Neural progenitor cell (in vitro differentiated cells): ENCODE measurements around the gene EGFR. TPM values are rescaled to one million over a fixed set of nuclear protein-coding genes. Genes with fewer than 3 reads are reported as not detected.

Source experiments
- DNase-seq: peaks from one replicate; pipeline ENCODE4 v3.0.0-alpha.2; 2016; ENCODE audit warnings: low spot score
- H2AFZ ChIP-seq: fragments of 200-600 bp; sonication (generic); replicated peaks from 2 replicates; pipeline ENCODE4 v1.6.1; 2016; ENCODE audit warnings: antibody characterized with exemption
- H3F3A ChIP-seq: fragments of 200-600 bp; sonication (generic); 2 replicates; pipeline ENCODE4 v1.6.1; 2016; ENCODE audit warnings: antibody characterized with exemption, low read depth
- H3K27ac ChIP-seq: fragments of 200-600 bp; sonication (generic); 2 replicates; pipeline ENCODE4 v1.5.1; 2016; ENCODE audit warnings: mild to moderate bottlenecking
- H3K27me3 ChIP-seq: fragments of 200-600 bp; sonication (generic); 2 replicates; pipeline ENCODE4 v1.6.1; 2016; ENCODE audit warnings: mild to moderate bottlenecking, moderate library complexity
- H3K36me3 ChIP-seq: fragments of 200-600 bp; sonication (generic); 2 replicates; pipeline ENCODE4 v1.5.1; 2016
- H3K4me1 ChIP-seq: fragments of 200-600 bp; sonication (generic); 2 replicates; pipeline ENCODE4 v1.6.1; 2016; ENCODE audit warnings: mixed run types
- H3K4me2 ChIP-seq: fragments of 200-600 bp; sonication (generic); 2 replicates; pipeline ENCODE4 v1.6.1; 2016
- H3K4me3 ChIP-seq: fragments of 200-600 bp; sonication (generic); 2 replicates; pipeline ENCODE4 v1.5.1; 2016
- H3K79me2 ChIP-seq: fragments of 200-600 bp; sonication (generic); 2 replicates; pipeline ENCODE4 v1.6.1; 2016; ENCODE audit warnings: low read depth
- H3K9ac ChIP-seq: fragments of 200-600 bp; sonication (generic); 2 replicates; pipeline ENCODE4 v1.6.1; 2016
- H3K9me3 ChIP-seq: fragments of 200-600 bp; sonication (generic); 2 replicates; pipeline ENCODE4 v1.5.1; 2016; ENCODE audit warnings: low read depth
- H4K20me1 ChIP-seq: fragments of 200-600 bp; sonication (generic); 2 replicates; pipeline ENCODE4 v1.6.1; 2016; ENCODE audit warnings: low read depth
- H3K27ac Mint-ChIP-seq: 3 replicates; pipeline ENCODE4 v1.8.0; 2021; ENCODE audit warnings: mixed read lengths
- H3K27me3 Mint-ChIP-seq: 2 replicates; pipeline ENCODE4 v1.8.0; 2022; ENCODE audit warnings: low read depth, mild to moderate bottlenecking, inconsistent platforms, moderate library complexity, mixed read lengths; ENCODE audit not compliant: insufficient read depth
- H3K36me3 Mint-ChIP-seq: 3 replicates; pipeline ENCODE4 v1.8.0; 2021; ENCODE audit warnings: mixed read lengths
- H3K4me1 Mint-ChIP-seq: 3 replicates; pipeline ENCODE4 v1.8.0; 2021; ENCODE audit warnings: mixed read lengths
- H3K4me3 Mint-ChIP-seq: 3 replicates; pipeline ENCODE4 v1.8.0; 2021; ENCODE audit warnings: mild to moderate bottlenecking, moderate library complexity, mixed read lengths
- H3K9me3 Mint-ChIP-seq: 3 replicates; pipeline ENCODE4 v1.8.0; 2020; ENCODE audit warnings: mixed read lengths
- CTCF ChIP-seq: fragments of 200-600 bp; sonication (generic); IDR thresholded peaks from 2 replicates; pipeline ENCODE4 v1.5.1; 2017; ENCODE audit warnings: antibody characterized with exemption, mild to moderate bottlenecking
- EZH2 ChIP-seq: fragments of 200-600 bp; sonication (generic); IDR thresholded peaks from 2 replicates; pipeline ENCODE4 v1.6.1; 2017; ENCODE audit warnings: antibody characterized with exemption, mild to moderate bottlenecking, moderate library complexity
- EZH2phosphoT487 ChIP-seq: fragments of 200-600 bp; sonication (generic); IDR thresholded peaks from 2 replicates; pipeline ENCODE4 v1.6.1; 2017; ENCODE audit warnings: antibody characterized with exemption
- total RNA-seq: library from RNA; depleted of rRNA; stranded (reverse); fragments of >200 nt; gene quantifications from 2 replicates; pipeline ENCODE4 v1.2.3, GENCODE V29; 2015; ENCODE audit warnings: low replicate concordance

The EGFR gene
- total RNA-seq, 1 donor from 2014 or later = 4.6 TPM

GRCh38 chr7:55131142-55131929, 112.5 kb downstream of the EGFR start:
- Histone ChIP-seq H3K36me3 (no peaks in the 10 kb centered on the region), H3K4me2 (no peak overlapping the region), H3K27ac (no peak overlapping the region), H3K9ac (no peak overlapping the region), H3K4me3 (no peak overlapping the region), H2AFZ (no peak overlapping the region), H3K27me3 (no peaks in the 10 kb centered on the region), H4K20me1 (no peaks in the 10 kb centered on the region), H3K4me1 (peaks cover 17% of the 10 kb centered on the region), H3K9me3 (no peaks in the 10 kb centered on the region), H3K79me2 (no peaks in the 10 kb centered on the region), H3F3A (peaks cover 15% of the 10 kb centered on the region)
- DNase-seq = peak; percentile 14
- Mint-ChIP-seq H3K4me1 (peaks cover 65% of the 10 kb centered on the region), H3K27me3 (peaks cover 5% of the 10 kb centered on the region), H3K36me3 (no peaks in the 10 kb centered on the region), H3K9me3 (peaks cover 5% of the 10 kb centered on the region), H3K4me3 (no peak overlapping the region), H3K27ac (no peak overlapping the region)
- no peak for TF ChIP-seq EZH2
- TF ChIP-seq CTCF = no peak
- no peak for TF ChIP-seq EZH2phosphoT487

DNA sequence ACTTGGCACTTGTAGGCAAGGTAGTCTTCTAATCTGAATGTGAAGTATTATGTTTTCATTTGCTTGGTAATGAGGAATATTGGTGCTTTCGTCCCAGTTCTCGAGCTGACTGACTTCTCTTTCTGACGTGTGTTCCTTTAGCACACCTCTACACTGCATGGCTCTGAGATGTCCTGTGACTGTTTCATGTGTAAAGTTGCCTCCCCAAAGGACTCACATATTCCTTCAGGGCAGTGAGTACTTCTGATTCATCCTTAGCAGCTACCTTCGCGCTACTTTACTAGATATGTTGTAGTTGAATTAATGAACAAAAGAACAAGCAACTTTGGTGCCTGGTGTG, 113.7 kb downstream of the EGFR start:
- Histone ChIP-seq H3K4me1 (peaks cover 17% of the 10 kb centered on the region), H3K4me2 (no peak overlapping the region), H3F3A (peaks cover 15% of the 10 kb centered on the region), H2AFZ (no peak overlapping the region), H3K79me2 (no peaks in the 10 kb centered on the region), H3K4me3 (no peak overlapping the region), H3K27me3 (no peaks in the 10 kb centered on the region), H4K20me1 (no peaks in the 10 kb centered on the region), H3K36me3 (no peaks in the 10 kb centered on the region), H3K9ac (no peak overlapping the region), H3K9me3 (no peaks in the 10 kb centered on the region), H3K27ac (no peak overlapping the region)
- H3K4me1 Mint-ChIP-seq = peaks cover 64% of the 10 kb centered on the region
- no peak for DNase-seq
- H3K4me3 Mint-ChIP-seq = no peak overlapping the region
- peaks cover 5% of the 10 kb centered on the region for H3K27me3 Mint-ChIP-seq
- H3K9me3 Mint-ChIP-seq = peaks cover 5% of the 10 kb centered on the region
- H3K27ac Mint-ChIP-seq = no peak overlapping the region
- H3K36me3 Mint-ChIP-seq = no peaks in the 10 kb centered on the region
- no peak for TF ChIP-seq CTCF
- TF ChIP-seq EZH2phosphoT487 = no peak
- TF ChIP-seq EZH2 = no peak

- Histone ChIP-seq H3K36me3 (no peaks in the 10 kb centered on the region), H3F3A (peaks cover 15% of the 10 kb centered on the region), H3K4me1 (peaks cover 17% of the 10 kb centered on the region), H3K4me3 (no peak overlapping the region), H4K20me1 (no peaks in the 10 kb centered on the region), H3K9ac (no peak overlapping the region), H3K4me2 (no peak overlapping the region), H3K9me3 (no peaks in the 10 kb centered on the region), H3K27me3 (no peaks in the 10 kb centered on the region), H3K79me2 (no peaks in the 10 kb centered on the region), H2AFZ (no peak overlapping the region), H3K27ac (no peak overlapping the region)
- peaks cover 5% of the 10 kb centered on the region for H3K27me3 Mint-ChIP-seq
- DNase-seq = no peak
- no peaks in the 10 kb centered on the region for H3K36me3 Mint-ChIP-seq
- no peak for TF ChIP-seq EZH2phosphoT487
- TF ChIP-seq EZH2 = no peak
- TF ChIP-seq CTCF = no peak
- no peak overlapping the region for H3K4me3 Mint-ChIP-seq
- H3K27ac Mint-ChIP-seq = peak overlapping the region; percentile 54
- peaks cover 5% of the 10 kb centered on the region for H3K9me3 Mint-ChIP-seq
- H3K4me1 Mint-ChIP-seq = peaks cover 59% of the 10 kb centered on the region
Observed at GRCh38 chr7:55132890-55133551, 114.2 kb downstream of the EGFR start.
